PC-3 (cell line): ENCODE measurements around the gene HSD17B14. TPM values are rescaled to one million over a fixed set of nuclear protein-coding genes. Genes with fewer than 3 reads are reported as not detected.

Source experiments
- total RNA-seq: library from RNA; depleted of rRNA; stranded (reverse); fragments of >200 nt; gene quantifications from 2 replicates; pipeline ENCODE4 v1.2.3, GENCODE V29; 2014; rRNA removed

HSD17B14 gene
- total RNA-seq, 1 experiment from 2014 or later, result 15.0 TPM

Other genes starting within 250 kb of the HSD17B14 start
- gene SPACA4, start 229.7 kb downstream of the HSD17B14 start, total RNA-seq, result not detected in 2 replicates
- gene FAM83E, start 221.4 kb downstream of the HSD17B14 start, total RNA-seq, result 4.6 and 4.7 TPM in 2 replicates
- 1,237 and 1,503 TPM in 2 replicates for gene RPL18, start 217.3 kb downstream of the HSD17B14 start, total RNA-seq
- gene SPHK2, start 217.0 kb downstream of the HSD17B14 start, total RNA-seq, result 8.5 and 8.6 TPM in 2 replicates
- gene DBP, start 199.1 kb downstream of the HSD17B14 start, total RNA-seq, result 9.0 and 12.2 TPM in 2 replicates
- 0.63 and 4.1 TPM in 2 replicates for gene CA11, start 190.3 kb downstream of the HSD17B14 start, total RNA-seq
- gene NTN5, start 163.5 kb downstream of the HSD17B14 start, total RNA-seq, result 0.18 and 0.81 TPM in 2 replicates
- 0.69 TPM in 1 of 2 replicates, not detected in the other for gene FUT2, start 140.5 kb downstream of the HSD17B14 start, total RNA-seq
- 0.18 and 0.40 TPM in 2 replicates for gene MAMSTR, start 116.8 kb downstream of the HSD17B14 start, total RNA-seq
- 0.40 and 0.51 TPM in 2 replicates for gene RASIP1, start 95.9 kb downstream of the HSD17B14 start, total RNA-seq
- not detected in 2 replicates for gene IZUMO1, start 89.6 kb downstream of the HSD17B14 start, total RNA-seq
- 4.6 and 4.8 TPM in 2 replicates for gene FUT1, start 83.8 kb downstream of the HSD17B14 start, total RNA-seq
- gene FGF21, start 81.0 kb downstream of the HSD17B14 start, total RNA-seq, result not detected in 2 replicates
- 41.1 and 50.0 TPM in 2 replicates for gene BCAT2, start 25.5 kb downstream of the HSD17B14 start, total RNA-seq
- gene PLEKHA4, start 32.1 kb upstream of the HSD17B14 start, total RNA-seq, result 0.63 and 1.2 TPM in 2 replicates
- 78.0 and 105 TPM in 2 replicates for gene PPP1R15A, start 35.9 kb upstream of the HSD17B14 start, total RNA-seq
- not detected in 2 replicates for gene TULP2, start 62.3 kb upstream of the HSD17B14 start, total RNA-seq
- 137 and 138 TPM in 2 replicates for gene NUCB1, start 63.8 kb upstream of the HSD17B14 start, total RNA-seq
- gene DHDH, start 97.2 kb upstream of the HSD17B14 start, total RNA-seq, result 1.6 and 1.8 TPM in 2 replicates
- 43.0 and 44.8 TPM in 2 replicates for gene BAX, start 118.4 kb upstream of the HSD17B14 start, total RNA-seq
- 1,109 and 1,250 TPM in 2 replicates for gene FTL, start 128.8 kb upstream of the HSD17B14 start, total RNA-seq
- gene GYS1, start 156.8 kb upstream of the HSD17B14 start, total RNA-seq, result 38.6 and 54.0 TPM in 2 replicates
- gene RUVBL2, start 157.4 kb upstream of the HSD17B14 start, total RNA-seq, result 291 and 421 TPM in 2 replicates
- not detected in 2 replicates for gene LHB, start 180.6 kb upstream of the HSD17B14 start, total RNA-seq
- not detected in 2 replicates for gene CGB3, start 187.8 kb upstream of the HSD17B14 start, total RNA-seq
- not detected in 2 replicates for gene CGB2, start 195.4 kb upstream of the HSD17B14 start, total RNA-seq
- gene CGB1, start 200.4 kb upstream of the HSD17B14 start, total RNA-seq, result 0.95 TPM in 1 of 2 replicates, not detected in the other
- 0.52 TPM in 1 of 2 replicates, not detected in the other for gene CGB5, start 207.4 kb upstream of the HSD17B14 start, total RNA-seq
- 1.2 and 2.2 TPM in 2 replicates for gene CGB8, start 212.6 kb upstream of the HSD17B14 start, total RNA-seq
- 0.04 and 0.63 TPM in 2 replicates for gene CGB7, start 221.3 kb upstream of the HSD17B14 start, total RNA-seq
- 0.18 and 1.6 TPM in 2 replicates for gene NTF4, start 228.3 kb upstream of the HSD17B14 start, total RNA-seq
- gene KCNA7, start 236.2 kb upstream of the HSD17B14 start, total RNA-seq, result not detected in 2 replicates
- 367 and 485 TPM in 2 replicates for gene SNRNP70, start 249.0 kb upstream of the HSD17B14 start, total RNA-seq